Activated naive CD8-positive, alpha-beta T cell treated with anti-CD3 and anti-CD28 coated beads, Interleukin-2, amount 50 U/mL, for 24 hours (primary cell): ENCODE measurements around the gene ARSG.
"Not testable (repeated sequence)": the region's sequence is repeated elsewhere in the genome, so short reads cannot be mapped to it uniquely, and the experiment has no call there.

Experiments
- ATAC-seq: fragments of 150-1000 bp; cut with Tn5 transposase; one replicate; pipeline ENCODE4 v1.10.0; 2021
- DNase-seq: peaks from one replicate; pipeline ENCODE4 v3.0.0; 2021
- H3K27ac Mint-ChIP-seq: one replicate; pipeline ENCODE4 v1.8.0; 2021; ENCODE audit warnings: mild to moderate bottlenecking, mixed read lengths
- H3K27me3 Mint-ChIP-seq: one replicate; pipeline ENCODE4 v1.8.0; 2021; ENCODE audit warnings: mixed read lengths
- H3K36me3 Mint-ChIP-seq: one replicate; pipeline ENCODE4 v1.8.0; 2021; ENCODE audit warnings: low read depth, mixed read lengths
- H3K4me1 Mint-ChIP-seq: one replicate; pipeline ENCODE4 v1.8.0; 2021; ENCODE audit warnings: mixed read lengths
- H3K4me3 Mint-ChIP-seq: one replicate; pipeline ENCODE4 v1.8.0; 2021; ENCODE audit warnings: mild to moderate bottlenecking, moderate library complexity, mixed read lengths
- H3K9me3 Mint-ChIP-seq: one replicate; pipeline ENCODE4 v1.8.0; 2021; ENCODE audit warnings: mixed read lengths

Gene ARSG

GRCh38 chr17:68390888-68391545 is 99.7 kb downstream of the ARSG start:
- Mint-ChIP-seq H3K36me3 (peaks cover 10% of the 10 kb centered on the region), H3K27me3 (no peaks in the 10 kb centered on the region), H3K27ac (no peak overlapping the region), H3K4me1 (no peaks in the 10 kb centered on the region), H3K9me3 (peaks cover 5% of the 10 kb centered on the region), H3K4me3 (no peak overlapping the region)
- DNase-seq (no peak), ATAC-seq (no peak)

DNA sequence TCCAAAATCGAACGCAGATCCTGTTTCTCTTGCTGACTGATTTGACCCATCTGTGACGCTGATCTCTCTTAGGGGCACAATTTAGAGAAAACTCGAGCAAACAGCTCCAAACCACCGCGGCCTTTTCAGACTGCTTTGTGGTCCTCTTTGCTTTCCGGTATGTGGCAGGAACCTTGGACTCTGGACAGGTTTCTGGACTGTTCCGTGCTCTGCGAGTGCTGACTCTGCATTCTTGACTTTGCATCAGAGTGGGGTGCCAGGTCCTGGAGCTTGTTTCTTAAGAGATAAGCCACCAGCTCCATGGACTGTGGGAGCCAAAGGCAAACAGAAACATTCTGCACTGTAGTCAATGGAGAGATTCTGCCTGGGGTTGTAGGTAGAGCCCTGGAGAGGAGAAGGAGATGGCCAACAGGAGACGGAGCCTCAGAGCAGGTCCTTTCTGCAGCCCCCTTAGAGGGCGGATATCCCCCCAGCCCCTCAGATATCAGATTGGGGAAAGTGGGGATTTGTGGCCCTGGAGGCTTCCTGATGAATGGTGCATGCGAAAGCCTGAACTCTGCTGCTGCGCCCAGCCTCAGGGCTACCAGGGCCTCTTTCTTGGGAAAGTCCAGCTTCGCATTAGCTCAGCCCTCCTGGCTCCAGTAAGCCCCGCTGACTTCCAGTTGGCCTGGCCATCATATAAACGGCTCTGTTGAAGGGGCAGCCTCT is 100.4 kb downstream of the ARSG start:
- no peak overlapping the region for H3K4me3 Mint-ChIP-seq
- no peak for ATAC-seq

DNA sequence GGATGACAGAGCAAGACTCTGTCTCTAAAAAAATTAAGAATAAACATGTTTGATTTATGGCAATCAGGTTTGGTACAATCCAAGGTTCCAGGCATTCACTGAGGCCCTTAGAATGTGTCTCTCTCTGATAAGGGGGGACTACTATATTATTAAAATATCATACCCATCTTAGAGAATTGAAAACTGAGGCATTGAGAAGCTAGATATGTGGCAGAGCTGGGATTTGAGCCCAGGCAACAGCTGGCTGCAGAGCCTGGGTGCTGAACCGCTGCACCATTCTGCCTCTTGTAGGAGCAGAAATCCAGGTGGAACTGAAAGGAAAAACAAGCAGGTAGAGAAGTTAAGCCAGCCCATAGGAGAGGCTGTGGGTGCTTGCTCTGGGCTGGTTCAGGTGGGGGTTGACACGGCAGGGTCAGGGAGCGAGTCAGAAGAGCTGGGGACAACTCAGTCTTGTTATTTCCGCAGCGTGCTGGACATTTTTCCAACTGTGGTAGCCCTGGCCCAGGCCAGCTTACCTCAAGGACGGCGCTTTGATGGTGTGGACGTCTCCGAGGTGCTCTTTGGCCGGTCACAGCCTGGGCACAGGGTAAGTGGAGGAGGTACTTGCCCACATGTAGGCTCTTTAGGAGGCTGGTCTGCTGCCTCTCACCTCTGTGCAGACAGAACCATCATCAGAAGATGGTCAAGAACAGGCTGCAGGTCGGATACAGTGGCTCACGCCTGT is 103.5 kb downstream of the ARSG start:
- ATAC-seq (no peak), DNase-seq (no peak)
- Mint-ChIP-seq H3K36me3 (peaks cover 13% of the 10 kb centered on the region), H3K4me1 (peaks cover 24% of the 10 kb centered on the region), H3K9me3 (peaks cover 5% of the 10 kb centered on the region), H3K27ac (no peak overlapping the region), H3K27me3 (no peaks in the 10 kb centered on the region), H3K4me3 (no peak overlapping the region)

More for the DNA sequence above, 100.4 kb downstream of the ARSG start:
- no peak overlapping the region for H3K27ac Mint-ChIP-seq
- H3K4me1 Mint-ChIP-seq, result peaks cover 3% of the 10 kb centered on the region
- H3K9me3 Mint-ChIP-seq, result peaks cover 5% of the 10 kb centered on the region
- DNase-seq, result no peak
- no peaks in the 10 kb centered on the region for H3K27me3 Mint-ChIP-seq
- peaks cover 13% of the 10 kb centered on the region for H3K36me3 Mint-ChIP-seq

GRCh38 chr17:68396226-68397107 is 105.2 kb downstream of the ARSG start:
- Mint-ChIP-seq H3K4me3 (no peak overlapping the region), H3K4me1 (peaks cover 41% of the 10 kb centered on the region), H3K27me3 (no peaks in the 10 kb centered on the region), H3K27ac (no peak overlapping the region), H3K36me3 (peaks cover 13% of the 10 kb centered on the region), H3K9me3 (peaks cover 5% of the 10 kb centered on the region)
- no peak for ATAC-seq
- DNase-seq, result no peak

DNA sequence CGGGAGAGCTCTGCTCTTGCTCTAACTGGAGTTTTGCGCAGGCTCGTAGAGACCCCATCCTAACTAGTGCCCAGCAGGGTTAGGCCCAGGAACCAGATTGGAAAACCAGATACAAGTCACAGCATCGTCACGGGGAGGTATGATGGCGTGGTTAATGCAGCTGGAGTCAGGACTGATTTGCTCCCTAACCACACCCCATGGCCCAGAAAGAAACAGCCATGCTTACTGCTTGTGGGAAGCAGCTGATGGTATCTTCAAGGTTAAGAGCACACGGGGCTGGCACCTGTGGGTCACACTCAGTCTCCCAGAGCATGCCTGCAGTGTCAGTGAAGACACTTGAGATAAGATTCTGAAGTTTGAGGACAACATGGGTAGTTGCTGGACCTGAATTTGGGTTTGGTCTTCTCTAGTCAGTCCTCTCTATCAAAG is 105.8 kb downstream of the ARSG start:
- ATAC-seq, result no peak
- H3K27ac Mint-ChIP-seq, result no peak overlapping the region
- peaks cover 45% of the 10 kb centered on the region for H3K4me1 Mint-ChIP-seq
- H3K36me3 Mint-ChIP-seq, result peaks cover 13% of the 10 kb centered on the region
- H3K9me3 Mint-ChIP-seq, result peaks cover 5% of the 10 kb centered on the region
- no peak overlapping the region for H3K4me3 Mint-ChIP-seq
- no peaks in the 10 kb centered on the region for H3K27me3 Mint-ChIP-seq
- no peak for DNase-seq

DNA sequence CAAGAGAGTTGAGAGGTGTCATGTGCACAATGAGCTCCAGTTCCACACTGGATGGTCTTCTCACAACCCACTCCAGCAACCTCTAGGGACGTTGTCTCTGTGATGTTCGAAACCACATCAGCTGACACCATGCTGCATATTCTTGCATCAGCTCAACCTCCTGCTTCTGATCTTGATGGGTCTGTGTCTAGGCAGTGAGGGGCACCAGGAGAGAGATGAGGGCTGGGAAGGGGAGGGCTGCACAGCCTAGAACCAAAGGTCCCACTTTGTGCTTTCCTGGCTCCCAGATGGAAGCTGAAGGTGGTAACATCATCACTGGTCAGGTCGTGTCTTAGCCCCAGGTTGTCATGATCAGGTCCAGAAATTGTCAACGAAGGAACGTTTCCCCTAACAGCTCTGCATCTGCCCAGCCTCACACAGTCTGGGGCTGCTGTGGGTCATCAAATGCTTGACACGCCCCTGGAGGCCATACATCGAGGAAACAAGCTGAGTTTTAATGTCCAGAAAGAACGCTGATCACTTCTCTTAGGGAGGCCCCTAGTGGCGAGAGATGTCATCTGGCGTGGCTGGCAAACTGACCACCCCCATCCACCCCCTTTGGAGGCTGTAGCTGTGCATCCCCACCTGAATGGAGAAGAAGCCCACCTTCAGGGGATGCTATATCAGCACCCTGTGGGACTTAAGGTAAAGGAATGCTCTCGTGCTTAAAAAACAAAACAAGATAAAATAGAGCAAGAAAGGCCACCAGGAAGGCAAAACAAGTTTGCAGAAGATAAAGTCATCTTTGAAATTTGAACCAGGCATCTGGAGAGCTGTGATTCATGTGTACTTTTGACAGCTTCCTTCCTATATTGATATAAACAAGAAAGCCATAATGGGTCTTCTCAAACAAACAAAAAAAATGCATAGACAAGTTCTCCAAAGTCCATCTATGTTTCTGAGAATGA is 107.7 kb downstream of the ARSG start:
- Mint-ChIP-seq H3K27me3 (no peaks in the 10 kb centered on the region), H3K27ac (peak overlapping the region; percentile 89), H3K4me3 (peak overlapping the region; percentile 57), H3K36me3 (peaks cover 14% of the 10 kb centered on the region), H3K4me1 (peaks cover 45% of the 10 kb centered on the region), H3K9me3 (peaks cover 5% of the 10 kb centered on the region)
- peak; percentile 54 for DNase-seq
- peak; percentile 20 for ATAC-seq

- peak; percentile 58 for DNase-seq
- Mint-ChIP-seq H3K27me3 (no peaks in the 10 kb centered on the region), H3K36me3 (peaks cover 15% of the 10 kb centered on the region), H3K4me1 (peaks cover 45% of the 10 kb centered on the region), H3K27ac (peak overlapping the region; percentile 89), H3K9me3 (peaks cover 8% of the 10 kb centered on the region), H3K4me3 (peak overlapping the region; percentile 57)
- peak; percentile 92 for ATAC-seq
These were observed 108.5 kb downstream of the ARSG start for GRCh38 chr17:68399638-68400403.

GRCh38 chr17:68400404-68400735 is 109.1 kb downstream of the ARSG start:
- DNase-seq, result no peak
- ATAC-seq, result peak; percentile 4
- H3K27me3 Mint-ChIP-seq, result no peaks in the 10 kb centered on the region
- peak overlapping the region; percentile 89 for H3K27ac Mint-ChIP-seq
- H3K4me1 Mint-ChIP-seq, result peaks cover 45% of the 10 kb centered on the region
- peaks cover 11% of the 10 kb centered on the region for H3K9me3 Mint-ChIP-seq
- H3K36me3 Mint-ChIP-seq, result peaks cover 14% of the 10 kb centered on the region
- H3K4me3 Mint-ChIP-seq, result peak overlapping the region; percentile 57

DNA sequence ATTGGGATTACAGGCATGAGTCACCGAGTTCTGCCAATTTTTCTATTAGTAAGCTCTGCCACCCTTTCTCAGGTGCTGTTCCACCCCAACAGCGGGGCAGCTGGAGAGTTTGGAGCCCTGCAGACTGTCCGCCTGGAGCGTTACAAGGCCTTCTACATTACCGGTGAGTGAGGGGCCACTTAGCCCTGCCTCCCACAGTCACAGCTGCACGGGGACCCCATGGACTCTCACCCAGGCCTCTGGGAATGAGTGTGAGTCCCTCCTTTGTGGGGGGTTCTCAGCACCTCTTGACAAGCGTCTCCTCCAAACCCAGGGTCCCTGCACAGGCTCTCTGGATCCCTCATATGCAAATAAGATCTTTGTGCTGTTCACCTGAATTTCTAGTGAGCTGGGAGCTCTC is 110.0 kb downstream of the ARSG start:
- Mint-ChIP-seq H3K36me3 (peaks cover 10% of the 10 kb centered on the region), H3K4me3 (no peak overlapping the region), H3K4me1 (peaks cover 45% of the 10 kb centered on the region), H3K9me3 (peaks cover 12% of the 10 kb centered on the region), H3K27ac (peak overlapping the region; percentile 89), H3K27me3 (no peaks in the 10 kb centered on the region)
- DNase-seq (no peak), ATAC-seq (no peak)

GRCh38 chr17:68403122-68403521 is 111.8 kb downstream of the ARSG start:
- DNase-seq (no peak), ATAC-seq (no peak)
- peaks cover 26% of the 10 kb centered on the region for H3K9me3 Mint-ChIP-seq
- no peak overlapping the region for H3K27ac Mint-ChIP-seq
- H3K36me3 Mint-ChIP-seq, result peaks cover 15% of the 10 kb centered on the region
- no peaks in the 10 kb centered on the region for H3K27me3 Mint-ChIP-seq
- H3K4me3 Mint-ChIP-seq, result no peak overlapping the region
- peaks cover 36% of the 10 kb centered on the region for H3K4me1 Mint-ChIP-seq

GRCh38 chr17:68403837-68404236 is 112.5 kb downstream of the ARSG start:
- not testable (repeated sequence) for H3K27ac Mint-ChIP-seq, H3K4me3 Mint-ChIP-seq, DNase-seq, H3K27me3 Mint-ChIP-seq, ATAC-seq
- peaks cover 26% of the 10 kb centered on the region for H3K9me3 Mint-ChIP-seq
- peaks cover 15% of the 10 kb centered on the region for H3K36me3 Mint-ChIP-seq
- peaks cover 30% of the 10 kb centered on the region for H3K4me1 Mint-ChIP-seq

- H3K4me1 Mint-ChIP-seq, ATAC-seq, H3K4me3 Mint-ChIP-seq, H3K27ac Mint-ChIP-seq, H3K27me3 Mint-ChIP-seq, DNase-seq: not testable (repeated sequence)
- H3K36me3 Mint-ChIP-seq, result peaks cover 15% of the 10 kb centered on the region
- peaks cover 33% of the 10 kb centered on the region for H3K9me3 Mint-ChIP-seq
These were observed 116.4 kb downstream of the ARSG start for GRCh38 chr17:68407656-68408055.
